HFFc6 (cell line): ENCODE data around the gene SIVA1. TPM values are rescaled to one million over a fixed set of nuclear protein-coding genes. Genes with fewer than 3 reads are reported as not detected.

Source experiments
- DNase-seq: peaks from one replicate; pipeline ENCODE4 v3.0.0-alpha.2; 2018
- H3K27ac Mint-ChIP-seq: 2 replicates; pipeline ENCODE4 v1.8.0; 2020; ENCODE audit warnings: mild to moderate bottlenecking, mixed read lengths
- H3K27me3 Mint-ChIP-seq: 2 replicates; pipeline ENCODE4 v1.8.0; 2021; ENCODE audit warnings: mild to moderate bottlenecking, moderate library complexity, mixed read lengths; ENCODE audit not compliant: insufficient read depth
- H3K36me3 Mint-ChIP-seq: 2 replicates; pipeline ENCODE4 v1.8.0; 2021; ENCODE audit warnings: low read depth, mixed read lengths
- H3K4me1 Mint-ChIP-seq: 2 replicates; pipeline ENCODE4 v1.8.0; 2020; ENCODE audit warnings: low read depth, mixed read lengths
- H3K4me3 Mint-ChIP-seq: 2 replicates; pipeline ENCODE4 v1.8.0; 2020; ENCODE audit warnings: mild to moderate bottlenecking, moderate library complexity, mixed read lengths
- H3K9me3 Mint-ChIP-seq: 2 replicates; pipeline ENCODE4 v1.8.0; 2020; ENCODE audit warnings: mild to moderate bottlenecking, mixed read lengths
- CTCF ChIP-seq: fragments of 200-600 bp; sonication (generic); IDR thresholded peaks from 2 replicates; pipeline ENCODE4 v1.5.0; 2021; ENCODE audit warnings: antibody characterized with exemption, mild to moderate bottlenecking
- total RNA-seq, 6 experiments: library from RNA; stranded (reverse); fragmentation: NEBNext Ultra II Directional; extraction: Animal tissue kit (Norgen Biotek cat#: 25700); gene quantifications; 2 replicates in 1 of 6; 3 replicates in 5 of 6; pipeline ENCODE4 v1.2.3, GENCODE V29; 2021

SIVA1 gene
- total RNA-seq, 6 experiments from 2014 or later, result 78.3 to 95.8 (median 82.5) TPM

GRCh38 chr14:104706733-104707607 lies 46.0 kb upstream of the SIVA1 start:
- no peak for TF ChIP-seq CTCF
- peaks cover 4% of the 10 kb centered on the region; the same call in 1 of the 2 replicates for H3K36me3 Mint-ChIP-seq

GRCh38 chr14:104707608-104708595 lies 45.0 kb upstream of the SIVA1 start:
- Mint-ChIP-seq H3K9me3 (no peaks in the 10 kb centered on the region), H3K4me3 (no peak overlapping the region), H3K27ac (no peak overlapping the region), H3K27me3 (peaks cover 9% of the 10 kb centered on the region), H3K36me3 (peaks cover 4% of the 10 kb centered on the region; the same call in 1 of the 2 replicates), H3K4me1 (peaks cover 8% of the 10 kb centered on the region)
- TF ChIP-seq CTCF, result no peak
- DNase-seq, result no peak

More at GRCh38 chr14:104706733-104707607, 46.0 kb upstream of the SIVA1 start:
- Mint-ChIP-seq H3K9me3 (no peaks in the 10 kb centered on the region), H3K4me3 (no peak overlapping the region), H3K27ac (no peak overlapping the region; the same call in 1 of the 2 replicates), H3K27me3 (peaks cover 9% of the 10 kb centered on the region), H3K4me1 (peaks cover 8% of the 10 kb centered on the region)
- DNase-seq, result no peak

GRCh38 chr14:104708606-104709268 lies 44.2 kb upstream of the SIVA1 start:
- TF ChIP-seq CTCF, result peak; percentile 98

GRCh38 chr14:104709387-104710039 lies 43.4 kb upstream of the SIVA1 start:
- DNase-seq, result no peak
- H3K27me3 Mint-ChIP-seq, result peaks cover 9% of the 10 kb centered on the region
- no peak overlapping the region for H3K27ac Mint-ChIP-seq
- H3K4me1 Mint-ChIP-seq, result peaks cover 8% of the 10 kb centered on the region
- no peaks in the 10 kb centered on the region for H3K9me3 Mint-ChIP-seq
- no peak for TF ChIP-seq CTCF
- no peak overlapping the region for H3K4me3 Mint-ChIP-seq
- H3K36me3 Mint-ChIP-seq, result peaks cover 4% of the 10 kb centered on the region; the same call in 1 of the 2 replicates

More at GRCh38 chr14:104708606-104709268, 44.2 kb upstream of the SIVA1 start:
- DNase-seq, result peak; percentile 40
- peak overlapping the region; percentile 18; the same call in 1 of the 2 replicates for H3K27ac Mint-ChIP-seq
- H3K27me3 Mint-ChIP-seq, result peaks cover 9% of the 10 kb centered on the region
- peaks cover 4% of the 10 kb centered on the region; the same call in 1 of the 2 replicates for H3K36me3 Mint-ChIP-seq
- peaks cover 8% of the 10 kb centered on the region for H3K4me1 Mint-ChIP-seq
- no peaks in the 10 kb centered on the region for H3K9me3 Mint-ChIP-seq
- peak overlapping the region; percentile 17; the same call in 1 of the 2 replicates for H3K4me3 Mint-ChIP-seq
